GM20431 (cell line): ENCODE measurements around the gene CNPY3.
"Not testable (repeated sequence)": the region's sequence is repeated elsewhere in the genome, so short reads cannot be mapped to it uniquely, and the experiment has no call there.

Experiments
- in situ Hi-C: fragments of 300-500 bp; cut with MseI, MboI; formaldehyde crosslinking; loops from one replicate; pipeline ENCODE4 v1.15.0; 2020; ENCODE audit warnings: low sequenced_read_pairs; ENCODE audit not compliant: unreplicated experiment

Gene CNPY3

GRCh38 chr6:42911171-42912021, 17.9 kb upstream of the CNPY3 start:
- in situ Hi-C loops = loop anchor here (25.0 kb wide), 1 partner anchor 226 kb away; no protein-coding TSS in a partner anchor

GRCh38 chr6:42914546-42914945, 14.7 kb upstream of the CNPY3 start:
- in situ Hi-C loops = loop anchor here (25.0 kb wide), 1 partner anchor 223 kb away; no protein-coding TSS in a partner anchor

- in situ Hi-C loops = loop anchor here (25.0 kb wide), 1 partner anchor 222 kb away; no protein-coding TSS in a partner anchor
These were observed 13.5 kb upstream of the CNPY3 start, which contains the start of gene PTCRA for GRCh38 chr6:42915732-42916131. Gene PTCRA (plus strand): TSS chr6:42916053. CDS start chr6:42916070, 17 bp downstream.

- in situ Hi-C loops = loop anchor here (25.0 kb wide), 1 partner anchor 221 kb away; no protein-coding TSS in a partner anchor
These were observed 13.0 kb upstream of the CNPY3 start for GRCh38 chr6:42916288-42916687.

- in situ Hi-C loops = loop anchor here (25.0 kb wide), 1 partner anchor 216 kb away; no protein-coding TSS in a partner anchor
These were observed 7.5 kb upstream of the CNPY3 start for GRCh38 chr6:42921801-42922200.

GRCh38 chr6:42923666-42924065, 5.6 kb upstream of the CNPY3 start:
- in situ Hi-C loops = loop anchor here (25.0 kb wide), 1 partner anchor 214 kb away; no protein-coding TSS in a partner anchor

- in situ Hi-C loops = no loop called here
These were observed 3.9 kb upstream of the CNPY3 start for GRCh38 chr6:42925248-42925857.

- in situ Hi-C loops = no loop called here
These were observed 611 bp downstream of the CNPY3 start for GRCh38 chr6:42929821-42930360.

- in situ Hi-C loops = no loop called here
These were observed 3.1 kb downstream of the CNPY3 start for GRCh38 chr6:42932412-42932811.

- in situ Hi-C loops = no loop called here
These were observed 3.9 kb downstream of the CNPY3 start for GRCh38 chr6:42933205-42933604.

- in situ Hi-C loops = no loop called here
These were observed 6.0 kb downstream of the CNPY3 start for GRCh38 chr6:42935322-42935721.

GRCh38 chr6:42936398-42936797, 7.1 kb downstream of the CNPY3 start:
- in situ Hi-C loops = no loop called here

GRCh38 chr6:42937548-42938427, 8.5 kb downstream of the CNPY3 start:
- in situ Hi-C loops = no loop called here

- in situ Hi-C loops = no loop called here
These were observed 9.1 kb downstream of the CNPY3 start for GRCh38 chr6:42938428-42938796.

GRCh38 chr6:42938987-42939809, 9.9 kb downstream of the CNPY3 start:
- in situ Hi-C loops = no loop called here

- in situ Hi-C loops = no loop called here
These were observed 10.5 kb downstream of the CNPY3 start for GRCh38 chr6:42939810-42940167.

- in situ Hi-C loops = no loop called here
These were observed 11.3 kb downstream of the CNPY3 start for GRCh38 chr6:42940493-42941045.

GRCh38 chr6:42941356-42941755, 12.1 kb downstream of the CNPY3 start:
- in situ Hi-C loops = not testable (repeated sequence)

GRCh38 chr6:42942444-42942843, 13.2 kb downstream of the CNPY3 start:
- in situ Hi-C loops = no loop called here
